Mesothelial cell of epicardium (in vitro differentiated cells): ENCODE results near the gene PDE10A. TPM values are rescaled to one million over a fixed set of nuclear protein-coding genes. Genes with fewer than 3 reads are reported as not detected.

ENCODE experiments used
- DNase-seq, 2 experiments: peaks; one replicate each; pipeline ENCODE4 v3.0.0; 2021; ENCODE audit warnings: low spot score in 2 of 2; ENCODE audit not compliant: unreplicated experiment in 2 of 2
- H3K27ac Mint-ChIP-seq: 2 replicates; pipeline ENCODE4 v1.8.0; 2021; ENCODE audit warnings: mixed read lengths
- H3K27me3 Mint-ChIP-seq: 2 replicates; pipeline ENCODE4 v1.8.0; 2021; ENCODE audit warnings: low read depth, mixed read lengths
- H3K36me3 Mint-ChIP-seq: 2 replicates; pipeline ENCODE4 v1.8.0; 2021; ENCODE audit warnings: mixed read lengths
- H3K4me1 Mint-ChIP-seq: 2 replicates; pipeline ENCODE4 v1.8.0; 2021; ENCODE audit warnings: mixed read lengths
- H3K4me3 Mint-ChIP-seq: 2 replicates; pipeline ENCODE4 v1.8.0; 2021; ENCODE audit warnings: mild to moderate bottlenecking, moderate library complexity, mixed read lengths
- H3K9me3 Mint-ChIP-seq: 2 replicates; pipeline ENCODE4 v1.8.0; 2021; ENCODE audit warnings: mixed read lengths
- CTCF ChIP-seq: fragments of 200-600 bp; sonication (generic); IDR thresholded peaks from one replicate; pipeline ENCODE4 v1.5.0; 2021; ENCODE audit warnings: antibody characterized with exemption; ENCODE audit not compliant: unreplicated experiment
- total RNA-seq: library from RNA; stranded (reverse); gene quantifications from 3 replicates; pipeline ENCODE4 v1.2.1, GENCODE V29; 2021

PDE10A gene
- total RNA-seq, 1 donor from 2014 or later = 12.8 TPM

GRCh38 chr6:165695722-165696515 is 32.9 kb upstream of the PDE10A start:
- H3K27ac Mint-ChIP-seq = no peak overlapping the region
- H3K27me3 Mint-ChIP-seq = no peaks in the 10 kb centered on the region
- no peaks in the 10 kb centered on the region for H3K4me1 Mint-ChIP-seq
- no peak overlapping the region for H3K4me3 Mint-ChIP-seq
- TF ChIP-seq CTCF = no peak
- no peak for DNase-seq
- H3K36me3 Mint-ChIP-seq = no peaks in the 10 kb centered on the region
- H3K9me3 Mint-ChIP-seq = peaks cover 27% of the 10 kb centered on the region

- Mint-ChIP-seq H3K27ac (no peak overlapping the region), H3K27me3 (peaks cover 3% of the 10 kb centered on the region), H3K9me3 (peaks cover 31% of the 10 kb centered on the region), H3K36me3 (no peaks in the 10 kb centered on the region), H3K4me3 (no peak overlapping the region), H3K4me1 (no peaks in the 10 kb centered on the region)
- no peak for DNase-seq
- TF ChIP-seq CTCF = no peak
Observed at GRCh38 chr6:165694296-165694695, 31.3 kb upstream of the PDE10A start.

GRCh38 chr6:165692106-165692653 is 29.1 kb upstream of the PDE10A start:
- Mint-ChIP-seq H3K4me1 (no peaks in the 10 kb centered on the region), H3K27me3 (peaks cover 5% of the 10 kb centered on the region), H3K4me3 (no peak overlapping the region), H3K36me3 (no peaks in the 10 kb centered on the region), H3K27ac (no peak overlapping the region), H3K9me3 (peaks cover 16% of the 10 kb centered on the region)
- TF ChIP-seq CTCF = no peak
- DNase-seq = no peak

GRCh38 chr6:165689699-165690098 is 26.7 kb upstream of the PDE10A start:
- no peak overlapping the region for H3K4me3 Mint-ChIP-seq
- H3K36me3 Mint-ChIP-seq = no peaks in the 10 kb centered on the region
- no peak overlapping the region for H3K27ac Mint-ChIP-seq

GRCh38 chr6:165686596-165687365 is 23.7 kb upstream of the PDE10A start:
- Mint-ChIP-seq H3K4me3 (no peak overlapping the region), H3K36me3 (no peaks in the 10 kb centered on the region), H3K27me3 (peaks cover 10% of the 10 kb centered on the region), H3K4me1 (no peaks in the 10 kb centered on the region), H3K27ac (no peak overlapping the region), H3K9me3 (peaks cover 7% of the 10 kb centered on the region)
- no peak for TF ChIP-seq CTCF
- DNase-seq = no peak

More at GRCh38 chr6:165689699-165690098, 26.7 kb upstream of the PDE10A start:
- no peaks in the 10 kb centered on the region for H3K4me1 Mint-ChIP-seq
- TF ChIP-seq CTCF = no peak
- peaks cover 10% of the 10 kb centered on the region for H3K27me3 Mint-ChIP-seq
- DNase-seq = no peak
- H3K9me3 Mint-ChIP-seq = peaks cover 7% of the 10 kb centered on the region
